ENCODE data around the gene AMFR. TPM values are rescaled to one million over a fixed set of nuclear protein-coding genes. Genes with fewer than 3 reads are reported as not detected.

The AMFR gene
- total RNA-seq, 1 experiment from 2014 or later: 25.6 TPM

DNA sequence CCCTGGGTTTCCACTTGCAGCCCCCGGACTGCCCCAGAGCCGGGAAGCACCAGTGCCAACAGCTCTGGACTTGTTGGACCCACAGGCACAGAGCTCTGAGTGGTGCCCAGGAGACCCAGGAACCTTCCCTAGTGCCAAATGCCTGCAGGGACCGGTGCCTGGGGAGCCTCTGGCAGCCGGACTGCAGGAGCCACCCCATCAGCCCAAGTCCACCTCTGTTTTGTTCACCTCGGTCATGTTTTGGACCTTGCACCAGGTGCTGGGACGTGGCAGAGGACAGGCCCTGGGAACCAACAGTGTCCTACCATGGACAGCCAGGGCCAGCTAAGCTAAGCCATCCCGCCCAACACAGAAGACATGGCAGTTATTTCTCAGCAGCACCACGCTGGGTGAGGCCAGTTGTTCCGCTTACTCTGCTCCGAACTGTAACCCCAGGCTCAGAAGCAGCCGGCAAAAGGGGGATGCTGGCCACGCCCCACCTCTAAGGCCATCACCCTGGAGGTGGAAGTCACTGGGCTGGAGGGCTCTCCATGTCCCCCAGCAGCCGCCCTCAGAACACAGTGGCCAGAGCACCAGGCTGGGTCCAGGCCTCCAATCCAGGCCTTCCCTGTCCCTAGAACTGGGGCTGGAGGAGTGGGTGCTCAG is 79.8 kb downstream of the AMFR start:
- Histone ChIP-seq H4K8ac (replicated peaks; ENCODE audit: insufficient read length, low read depth, low read length) (no peak overlapping the region), H3K4me2 (ENCODE audit: insufficient read depth, insufficient read length, low read length) (no peak overlapping the region), H2BK120ac (ENCODE audit: low read depth, low read length, poor library complexity, severe bottlenecking) (no peak overlapping the region), H3K56ac (ENCODE audit: insufficient read length, low read depth, low read length) (no peak overlapping the region), H2BK15ac (ENCODE audit: low read depth, low read length) (no peak overlapping the region), H3K9ac (ENCODE audit: extremely low read depth, insufficient read length, low read length) (no peak overlapping the region), H3K14ac (ENCODE audit: insufficient read depth, low read length) (no peak overlapping the region), H2BK12ac (ENCODE audit: insufficient read length, low read depth, low read length) (no peak overlapping the region), H2BK20ac (ENCODE audit: low read depth, low read length, poor library complexity, severe bottlenecking) (no peak overlapping the region), H3K79me2 (ENCODE audit: insufficient read depth, low read length) (no peaks in the 10 kb centered on the region), H4K91ac (ENCODE audit: insufficient read length, low read depth, low read length) (no peak overlapping the region), H3T11ph (ENCODE audit: low read length) (no peak overlapping the region), H4K5ac (ENCODE audit: insufficient read length, low read depth, low read length) (no peak overlapping the region), H3K18ac (ENCODE audit: insufficient read length, low read depth, low read length) (no peak overlapping the region), H3K23me2 (ENCODE audit: insufficient read length, low read depth, low read length, poor library complexity, severe bottlenecking) (peaks cover 5% of the 10 kb centered on the region), H2BK5ac (ENCODE audit: insufficient read length, low read length) (no peak overlapping the region), H3K4me1 (ENCODE audit: insufficient read depth, low read length) (no peaks in the 10 kb centered on the region), H2AK5ac (ENCODE audit: insufficient read length, low read length) (no peak overlapping the region), H2AFZ (ENCODE audit: low read length) (no peak overlapping the region), H3K27ac (ENCODE audit: insufficient read length, low read depth, low read length) (no peak overlapping the region), H4K20me1 (ENCODE audit: control insufficient read depth, insufficient read depth, insufficient read length) (no peaks in the 10 kb centered on the region), H3K9me3 (ENCODE audit: control insufficient read depth, low read depth, low read length) (no peaks in the 10 kb centered on the region), H3K79me1 (ENCODE audit: insufficient read depth, low read depth, low read length, poor library complexity, severe bottlenecking) (no peaks in the 10 kb centered on the region), H3K4ac (ENCODE audit: low read depth, low read length) (no peak overlapping the region), H3K27me3 (ENCODE audit: insufficient read depth, low read length) (no peaks in the 10 kb centered on the region), H3K23ac (ENCODE audit: insufficient read length, low read depth, low read length) (no peak overlapping the region)
- Mint-ChIP-seq H3K27ac (no peak overlapping the region; a peak in 1 of 7 replicates), H3K27me3 (ENCODE audit: low read depth) (no peaks in the 10 kb centered on the region), H3K4me1 (no peaks in the 10 kb centered on the region), H3K9me3 (no peaks in the 10 kb centered on the region; a peak in 1 of 5 replicates), H3K36me3 (ENCODE audit: insufficient read depth in 1 of 3, low read depth in 3 of 3) (no peaks in the 10 kb centered on the region; a peak in 2 of 7 replicates), H3K4me3 (no peak overlapping the region)
- TF ChIP-seq, protein P1, sequence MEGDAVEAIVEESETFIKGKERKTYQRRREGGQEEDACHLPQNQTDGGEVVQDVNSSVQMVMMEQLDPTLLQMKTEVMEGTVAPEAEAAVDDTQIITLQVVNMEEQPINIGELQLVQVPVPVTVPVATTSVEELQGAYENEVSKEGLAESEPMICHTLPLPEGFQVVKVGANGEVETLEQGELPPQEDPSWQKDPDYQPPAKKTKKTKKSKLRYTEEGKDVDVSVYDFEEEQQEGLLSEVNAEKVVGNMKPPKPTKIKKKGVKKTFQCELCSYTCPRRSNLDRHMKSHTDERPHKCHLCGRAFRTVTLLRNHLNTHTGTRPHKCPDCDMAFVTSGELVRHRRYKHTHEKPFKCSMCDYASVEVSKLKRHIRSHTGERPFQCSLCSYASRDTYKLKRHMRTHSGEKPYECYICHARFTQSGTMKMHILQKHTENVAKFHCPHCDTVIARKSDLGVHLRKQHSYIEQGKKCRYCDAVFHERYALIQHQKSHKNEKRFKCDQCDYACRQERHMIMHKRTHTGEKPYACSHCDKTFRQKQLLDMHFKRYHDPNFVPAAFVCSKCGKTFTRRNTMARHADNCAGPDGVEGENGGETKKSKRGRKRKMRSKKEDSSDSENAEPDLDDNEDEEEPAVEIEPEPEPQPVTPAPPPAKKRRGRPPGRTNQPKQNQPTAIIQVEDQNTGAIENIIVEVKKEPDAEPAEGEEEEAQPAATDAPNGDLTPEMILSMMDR (conservative IDR thresholded peaks at IDR 0.05): no peak
- WGBS (ENCODE audit: extremely low coverage, insufficient read length, low lambda C conversion rate): no CpG with 5 or more reads among the region's 13 CpGs
- no peak for DNase-seq
